SW 1271 (cell line): ENCODE measurements around the gene NIPAL3.
"Not testable (repeated sequence)": the region's sequence is repeated elsewhere in the genome, so short reads cannot be mapped to it uniquely, and the experiment has no call there.

ENCODE experiments used
- DNase-seq, 2 experiments: peaks; one replicate each; lab custom pipeline; 2025; lab: John Stamatoyannopoulos, UW

NIPAL3 gene

GRCh38 chr1:24491577-24492360 lies 76.2 kb downstream of the NIPAL3 start:
- no peak for DNase-seq

GRCh38 chr1:24492935-24493334 lies 77.3 kb downstream of the NIPAL3 start:
- not testable (repeated sequence) for DNase-seq

GRCh38 chr1:24493785-24494184 lies 78.2 kb downstream of the NIPAL3 start:
- no peak for DNase-seq

- no peak for DNase-seq
These were observed 83.0 kb downstream of the NIPAL3 start for GRCh38 chr1:24498589-24498988.

- no peak for DNase-seq
These were observed 84.9 kb downstream of the NIPAL3 start for GRCh38 chr1:24500448-24501048.

- peak in 1 of 2 experiments; percentile 11 for DNase-seq
These were observed 85.9 kb downstream of the NIPAL3 start for GRCh38 chr1:24501371-24502064.

GRCh38 chr1:24502065-24502708 lies 86.6 kb downstream of the NIPAL3 start:
- peak in 1 of 2 experiments; percentile 37 for DNase-seq

- peak; percentile 40 to 75 for DNase-seq
These were observed 87.1 kb downstream of the NIPAL3 start, which contains the start of gene RCAN3 for GRCh38 chr1:24502709-24503058. Gene RCAN3, plus strand, starts transcription at chr1:24502836. Its CDS starts 11,537 bp downstream, at chr1:24514373.

- DNase-seq: peak in 1 of 2 experiments; percentile 16
These were observed 87.6 kb downstream of the NIPAL3 start for GRCh38 chr1:24503059-24503751.

GRCh38 chr1:24503870-24504523 lies 88.4 kb downstream of the NIPAL3 start:
- DNase-seq: no peak

GRCh38 chr1:24504560-24504959 lies 89.0 kb downstream of the NIPAL3 start:
- no peak for DNase-seq

- DNase-seq: no peak
These were observed 90.2 kb downstream of the NIPAL3 start for GRCh38 chr1:24505816-24506215.

- no peak for DNase-seq
These were observed 91.2 kb downstream of the NIPAL3 start for GRCh38 chr1:24506691-24507381.

GRCh38 chr1:24507405-24507804 lies 91.8 kb downstream of the NIPAL3 start:
- no peak for DNase-seq

GRCh38 chr1:24508911-24509310 lies 93.3 kb downstream of the NIPAL3 start:
- DNase-seq: no peak

- DNase-seq: no peak
These were observed 98.1 kb downstream of the NIPAL3 start for GRCh38 chr1:24513706-24514105.

GRCh38 chr1:24514946-24515345 lies 99.3 kb downstream of the NIPAL3 start:
- no peak for DNase-seq

- DNase-seq: peak; percentile 26 to 70
These were observed 100.1 kb downstream of the NIPAL3 start for GRCh38 chr1:24515671-24516209.

- DNase-seq: no peak
These were observed 100.9 kb downstream of the NIPAL3 start for GRCh38 chr1:24516506-24516905.

- DNase-seq: no peak
These were observed 102.3 kb downstream of the NIPAL3 start for GRCh38 chr1:24517898-24518297.
